SHP77 treated with DMSO at 0.1 percent for 48 hours (cell line): ENCODE data around the gene BHLHA9.
"Not testable (repeated sequence)": the region's sequence is repeated elsewhere in the genome, so short reads cannot be mapped to it uniquely, and the experiment has no call there.

Experiments
- DNase-seq: peaks from one replicate; lab custom pipeline; 2025; lab: John Stamatoyannopoulos, UW

Gene BHLHA9

GRCh38 chr17:1270210-1271029, at the start of gene BHLHA9:
Gene BHLHA9 (plus strand): TSS chr17:1270444. CDS start chr17:1270564, 120 bp downstream.
- DNase-seq = no peak

- DNase-seq = no peak
Measured at GRCh38 chr17:1221209-1221608, 49.0 kb upstream of the BHLHA9 start.

GRCh38 chr17:1222321-1222720, 47.9 kb upstream of the BHLHA9 start:
- no peak for DNase-seq

GRCh38 chr17:1223662-1224061, 46.6 kb upstream of the BHLHA9 start:
- no peak for DNase-seq

GRCh38 chr17:1224330-1224729, 45.9 kb upstream of the BHLHA9 start:
- DNase-seq = no peak

- no peak for DNase-seq
Measured at GRCh38 chr17:1226308-1226707, 43.9 kb upstream of the BHLHA9 start.

GRCh38 chr17:1227365-1227764, 42.9 kb upstream of the BHLHA9 start:
- DNase-seq = no peak

- no peak for DNase-seq
Measured at GRCh38 chr17:1227917-1228780, 42.1 kb upstream of the BHLHA9 start.

- no peak for DNase-seq
Measured at GRCh38 chr17:1228781-1229348, 41.4 kb upstream of the BHLHA9 start.

GRCh38 chr17:1229349-1229899, 40.8 kb upstream of the BHLHA9 start:
- no peak for DNase-seq

- no peak for DNase-seq
Measured at GRCh38 chr17:1229900-1230501, 40.2 kb upstream of the BHLHA9 start.

GRCh38 chr17:1231456-1231855, 38.8 kb upstream of the BHLHA9 start:
- no peak for DNase-seq

- no peak for DNase-seq
Measured at GRCh38 chr17:1232331-1232730, 37.9 kb upstream of the BHLHA9 start.

GRCh38 chr17:1232786-1233185, 37.5 kb upstream of the BHLHA9 start:
- no peak for DNase-seq

GRCh38 chr17:1234455-1234854, 35.8 kb upstream of the BHLHA9 start:
- DNase-seq = no peak

GRCh38 chr17:1237471-1237870, 32.8 kb upstream of the BHLHA9 start:
- DNase-seq = no peak

- DNase-seq = no peak
Measured at GRCh38 chr17:1239210-1239609, 31.0 kb upstream of the BHLHA9 start.

- not testable (repeated sequence) for DNase-seq
Measured at GRCh38 chr17:1240426-1240825, 29.8 kb upstream of the BHLHA9 start.

GRCh38 chr17:1241929-1242328, 28.3 kb upstream of the BHLHA9 start:
- DNase-seq = peak; percentile 82

GRCh38 chr17:1244606-1245012, 25.6 kb upstream of the BHLHA9 start:
- no peak for DNase-seq

- DNase-seq = no peak
Measured at GRCh38 chr17:1251866-1252608, 18.2 kb upstream of the BHLHA9 start.
